Sigmoid colon (tissue), 7 donors: ENCODE data around the gene CARMIL1. TPM values are rescaled to one million over a fixed set of nuclear protein-coding genes. Genes with fewer than 3 reads are reported as not detected.

ENCODE experiments used
- DNase-seq: peaks from one replicate; pipeline ENCODE4 v3.0.0-alpha.2; 2019
- H3K27ac ChIP-seq, 4 donors: fragments of 200-600 bp; sonication (generic); one replicate each; pipeline ENCODE4 v1.5.1; 2016 to 2019; ENCODE audit warnings: mild to moderate bottlenecking in 1 of 4
- H3K27me3 ChIP-seq, 3 donors: fragments of 200-600 bp; sonication (generic); one replicate each; pipeline ENCODE4 v1.5.1; 2019; ENCODE audit warnings: mild to moderate bottlenecking in 1 of 3
- H3K36me3 ChIP-seq, 4 donors: fragments of 200-600 bp; sonication (generic); one replicate each; pipeline ENCODE4 v1.5.1; 2016 to 2019
- H3K4me1 ChIP-seq, 4 donors: fragments of 200-600 bp; sonication (generic); one replicate each; pipeline ENCODE4 v1.5.1; 2017 to 2019
- H3K4me3 ChIP-seq, 4 donors: fragments of 200-600 bp; sonication (generic); one replicate each; pipeline ENCODE4 v1.5.1; 2017 to 2019; ENCODE audit warnings: mild to moderate bottlenecking in 2 of 4, moderate library complexity in 1 of 4
- H3K9me3 ChIP-seq, 4 donors: fragments of 200-600 bp in 3 of 4; sonication (generic) in 3 of 4; one replicate each; pipeline versions ENCODE4 v1.5.1 to v1.6.1; 2013 to 2019
- EP300 ChIP-seq, 4 donors: sonication (generic); formaldehyde crosslinking; IDR thresholded peaks; one replicate each; pipeline ENCODE4 v1.6.1; 2017; ENCODE audit warnings: antibody characterized with exemption in 4 of 4
- POLR2A ChIP-seq, 2 donors: fragments of 450-650 bp; IDR thresholded peaks; one replicate each; pipeline ENCODE4 v1.6.1; 2016; ENCODE audit warnings: antibody characterized with exemption in 2 of 2, mild to moderate bottlenecking in 2 of 2, moderate library complexity in 2 of 2
- POLR2AphosphoS5 ChIP-seq, 4 donors: sonication (generic); formaldehyde crosslinking; IDR thresholded peaks; one replicate each; pipeline ENCODE4 v1.6.1; 2017; ENCODE audit warnings: antibody characterized with exemption in 4 of 4
- WGBS, 2 donors: extraction: QIAGEN DNeasy Blood & Tissue Kit; methylation state at CpG; one replicate each; pipeline ENCODE4 v1.1.7; 2013; 5-methylcytosine and 5-hydroxymethylcytosine counted together
- intact Hi-C: fragments of 100-400 bp; cut with DNase I; formaldehyde crosslinking; loops from one replicate; pipeline ENCODE4 v1.15.1; 2023
- polyA plus RNA-seq, 3 donors: library from polyadenylated mRNA; stranded (reverse); fragments of 200-250 nt; gene quantifications; one replicate each; pipeline ENCODE4 v1.2.3, GENCODE V29; 2013
- total RNA-seq, 4 donors: library from RNA; depleted of rRNA; stranded (reverse); fragments of >200 nt; gene quantifications; one replicate each; pipeline ENCODE4 v1.1.0, GENCODE V29; 2016
- TF ChIP-seq, protein P1 (sequence below), 4 experiments: fragments of 450-650 bp in 3 of 4; fragments of 200-600 bp in 1 of 4; IDR thresholded peaks; one replicate each; pipeline ENCODE4 v1.5.1; 2016 to 2019; ENCODE audit warnings: antibody characterized with exemption in 4 of 4, mild to moderate bottlenecking in 3 of 4, moderate library complexity in 2 of 4
- donor health status: healthy with polysubstance abuse.
- donor health status: Bipolar disorder and iron deficiency.
- donor health status: healthy.

The CARMIL1 gene
- total and polyA plus RNA-seq, 7 donors: 3.4 to 24.0 (median 8.2) TPM

DNA sequence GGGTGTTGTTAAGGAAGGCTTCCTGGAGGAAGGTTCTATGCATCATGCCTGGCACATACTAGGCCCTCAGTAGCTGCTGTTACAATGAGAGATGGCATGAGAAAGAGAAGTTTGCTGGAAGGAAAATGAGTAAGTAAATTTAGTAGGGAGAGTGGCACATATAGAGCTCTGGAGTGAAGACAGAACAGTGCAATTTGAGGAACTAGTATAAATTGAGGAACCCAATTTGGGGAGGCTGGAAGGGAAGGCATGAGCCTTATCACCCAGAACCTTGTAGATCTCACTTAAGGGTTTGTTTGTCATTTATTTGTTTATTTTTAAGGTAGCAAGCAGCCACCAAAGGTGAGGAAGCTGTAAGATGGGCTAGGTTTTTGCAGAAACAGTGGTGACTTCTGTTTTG lies 285.8 kb downstream of the CARMIL1 start:
- Histone ChIP-seq H3K27ac (no peak overlapping the region), H3K4me3 (no peak overlapping the region), H3K9me3 (no peaks in the 10 kb centered on the region), H3K4me1 (no peaks in the 10 kb centered on the region), H3K27me3 (no peaks in the 10 kb centered on the region), H3K36me3 (no peaks in the 10 kb centered on the region)
- TF ChIP-seq, protein P1, sequence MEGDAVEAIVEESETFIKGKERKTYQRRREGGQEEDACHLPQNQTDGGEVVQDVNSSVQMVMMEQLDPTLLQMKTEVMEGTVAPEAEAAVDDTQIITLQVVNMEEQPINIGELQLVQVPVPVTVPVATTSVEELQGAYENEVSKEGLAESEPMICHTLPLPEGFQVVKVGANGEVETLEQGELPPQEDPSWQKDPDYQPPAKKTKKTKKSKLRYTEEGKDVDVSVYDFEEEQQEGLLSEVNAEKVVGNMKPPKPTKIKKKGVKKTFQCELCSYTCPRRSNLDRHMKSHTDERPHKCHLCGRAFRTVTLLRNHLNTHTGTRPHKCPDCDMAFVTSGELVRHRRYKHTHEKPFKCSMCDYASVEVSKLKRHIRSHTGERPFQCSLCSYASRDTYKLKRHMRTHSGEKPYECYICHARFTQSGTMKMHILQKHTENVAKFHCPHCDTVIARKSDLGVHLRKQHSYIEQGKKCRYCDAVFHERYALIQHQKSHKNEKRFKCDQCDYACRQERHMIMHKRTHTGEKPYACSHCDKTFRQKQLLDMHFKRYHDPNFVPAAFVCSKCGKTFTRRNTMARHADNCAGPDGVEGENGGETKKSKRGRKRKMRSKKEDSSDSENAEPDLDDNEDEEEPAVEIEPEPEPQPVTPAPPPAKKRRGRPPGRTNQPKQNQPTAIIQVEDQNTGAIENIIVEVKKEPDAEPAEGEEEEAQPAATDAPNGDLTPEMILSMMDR (IDR thresholded peaks at IDR 0.05): no peak
- TF ChIP-seq EP300 (IDR thresholded peaks at IDR 0.05) (no peak), POLR2AphosphoS5 (IDR thresholded peaks at IDR 0.05) (no peak), POLR2A (IDR thresholded peaks at IDR 0.05) (no peak)
- DNase-seq: no peak
- intact Hi-C loops: no loop called here

GRCh38 chr6:25570578-25570977 lies 291.4 kb downstream of the CARMIL1 start:
- H3K27ac ChIP-seq: no peak overlapping the region
- TF ChIP-seq POLR2AphosphoS5 (IDR thresholded peaks at IDR 0.05): no peak
- no peak for TF ChIP-seq EP300 (IDR thresholded peaks at IDR 0.05)
- TF ChIP-seq, protein P1 (IDR thresholded peaks at IDR 0.05): no peak
- no peak for TF ChIP-seq POLR2A (IDR thresholded peaks at IDR 0.05)
- WGBS, 2 donors: 43 to 57% methylated on average over 2 of the region's 2 CpGs
- no peak for DNase-seq
- H3K36me3 ChIP-seq: no peaks in the 10 kb centered on the region
- H3K9me3 ChIP-seq: no peaks in the 10 kb centered on the region
- no peak overlapping the region for H3K4me3 ChIP-seq
- H3K27me3 ChIP-seq: no peaks in the 10 kb centered on the region
- intact Hi-C loops: no loop called here
- H3K4me1 ChIP-seq: no peaks in the 10 kb centered on the region

- WGBS, 2 donors: 87 to 91% methylated on average over 2 of the region's 2 CpGs
- intact Hi-C loops: no loop called here
- H3K27me3 ChIP-seq: no peaks in the 10 kb centered on the region
- H3K4me1 ChIP-seq: no peaks in the 10 kb centered on the region
- H3K4me3 ChIP-seq: no peak overlapping the region
- H3K27ac ChIP-seq: no peak overlapping the region
- no peak for TF ChIP-seq POLR2AphosphoS5 (IDR thresholded peaks at IDR 0.05)
- TF ChIP-seq, protein P1 (IDR thresholded peaks at IDR 0.05): no peak
- TF ChIP-seq EP300 (IDR thresholded peaks at IDR 0.05): no peak
- no peak for TF ChIP-seq POLR2A (IDR thresholded peaks at IDR 0.05)
- H3K9me3 ChIP-seq: no peaks in the 10 kb centered on the region
- no peaks in the 10 kb centered on the region for H3K36me3 ChIP-seq
- DNase-seq: no peak
These were observed 297.7 kb downstream of the CARMIL1 start for GRCh38 chr6:25576919-25577318.

- H3K4me3 ChIP-seq: no peak overlapping the region
- H3K27ac ChIP-seq: no peak overlapping the region
- H3K27me3 ChIP-seq: no peaks in the 10 kb centered on the region
- intact Hi-C loops: no loop called here
- DNase-seq: no peak
- H3K9me3 ChIP-seq: no peaks in the 10 kb centered on the region
- H3K4me1 ChIP-seq: no peaks in the 10 kb centered on the region
- H3K36me3 ChIP-seq: no peaks in the 10 kb centered on the region
- TF ChIP-seq EP300 (IDR thresholded peaks at IDR 0.05) (no peak), POLR2A (IDR thresholded peaks at IDR 0.05) (no peak), POLR2AphosphoS5 (IDR thresholded peaks at IDR 0.05) (no peak)
- TF ChIP-seq, protein P1 (IDR thresholded peaks at IDR 0.05): no peak
These were observed 299.4 kb downstream of the CARMIL1 start for GRCh38 chr6:25578538-25578937.

DNA sequence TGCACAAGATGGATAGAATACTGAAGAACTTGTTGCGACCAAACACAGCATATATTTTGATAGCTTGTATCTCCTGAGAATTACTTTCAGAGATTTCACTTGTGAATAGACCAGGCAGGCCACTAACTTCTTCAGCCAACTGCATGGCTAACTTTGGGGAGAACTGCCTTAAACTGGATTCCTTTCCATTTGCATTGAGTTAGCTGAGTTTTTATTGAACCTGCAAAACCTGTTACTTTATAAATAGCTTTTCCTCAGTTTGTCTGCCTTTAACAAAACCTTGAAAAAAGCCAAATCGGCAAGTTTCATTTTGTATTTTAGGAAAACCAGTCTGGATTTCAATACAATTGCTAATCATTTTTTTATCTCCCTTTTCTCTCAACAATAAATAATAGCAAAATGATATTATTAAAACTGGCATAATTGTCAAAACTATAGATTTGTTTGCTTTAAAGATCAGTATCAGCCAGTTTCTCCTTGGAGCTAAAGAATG lies 300.3 kb downstream of the CARMIL1 start:
- no peak for DNase-seq
- Histone ChIP-seq H3K27ac (no peak overlapping the region), H3K27me3 (no peaks in the 10 kb centered on the region), H3K9me3 (no peaks in the 10 kb centered on the region), H3K36me3 (no peaks in the 10 kb centered on the region), H3K4me1 (no peaks in the 10 kb centered on the region), H3K4me3 (no peak overlapping the region)
- no peak for TF ChIP-seq POLR2A (IDR thresholded peaks at IDR 0.05)
- TF ChIP-seq, protein P1 (IDR thresholded peaks at IDR 0.05): no peak
- no peak for TF ChIP-seq POLR2AphosphoS5 (IDR thresholded peaks at IDR 0.05)
- TF ChIP-seq EP300 (IDR thresholded peaks at IDR 0.05): no peak
- 98 to 99% methylated on average over 2 of the region's 2 CpGs for WGBS, 2 donors
- intact Hi-C loops: no loop called here
